Upper lobe of right lung (tissue), 1 donor: ENCODE measurements around the gene ANXA4. TPM values are rescaled to one million over a fixed set of nuclear protein-coding genes. Genes with fewer than 3 reads are reported as not detected.
"Not testable (repeated sequence)": the region's sequence is repeated elsewhere in the genome, so short reads cannot be mapped to it uniquely, and the experiment has no call there.

Experiments
- ATAC-seq: fragments of 200-7000 bp; cut with Tn5 transposase; one replicate; pipeline ENCODE4 v1.9.1; 2020; ENCODE audit warnings: mild to moderate bottlenecking, moderate library complexity
- DNase-seq: peaks from one replicate; pipeline ENCODE4 v3.0.0-alpha.2; 2020
- H3K27ac ChIP-seq: fragments of 200-600 bp; one replicate; pipeline ENCODE4 v1.8.0; 2022
- H3K27me3 ChIP-seq: fragments of 200-600 bp; one replicate; pipeline ENCODE4 v1.8.0; 2022; ENCODE audit warnings: mild to moderate bottlenecking
- H3K36me3 ChIP-seq: fragments of 200-600 bp; one replicate; pipeline ENCODE4 v1.8.0; 2022
- H3K4me1 ChIP-seq: fragments of 200-600 bp; one replicate; pipeline ENCODE4 v1.8.0; 2022
- H3K4me3 ChIP-seq: fragments of 200-600 bp; one replicate; pipeline ENCODE4 v1.8.0; 2022; ENCODE audit warnings: mild to moderate bottlenecking
- H3K9me3 ChIP-seq: fragments of 200-600 bp; one replicate; pipeline ENCODE4 v1.8.0; 2022
- intact Hi-C: fragments of 100-400 bp; cut with DNase I; formaldehyde crosslinking; loops from one replicate; pipeline ENCODE4 v1.11.0; 2022
- total RNA-seq: library from RNA; stranded (reverse); fragmentation: NEBNext Ultra II Directional; extraction: Animal tissue kit (Norgen Biotek cat#: 25700); gene quantifications from one replicate; pipeline ENCODE4 v1.2.1, GENCODE V29; 2021
- TF ChIP-seq, protein P1 (sequence below): fragments of 200-600 bp; IDR thresholded peaks from one replicate; pipeline ENCODE4 v1.8.0; 2022; ENCODE audit warnings: antibody characterized with exemption
- donor health status: DM: no; HTN: yes; CAD: no; lungs with severe emphysema.

ANXA4 gene
- total RNA-seq, 1 donor from 2014 or later, result 181 TPM

DNA sequence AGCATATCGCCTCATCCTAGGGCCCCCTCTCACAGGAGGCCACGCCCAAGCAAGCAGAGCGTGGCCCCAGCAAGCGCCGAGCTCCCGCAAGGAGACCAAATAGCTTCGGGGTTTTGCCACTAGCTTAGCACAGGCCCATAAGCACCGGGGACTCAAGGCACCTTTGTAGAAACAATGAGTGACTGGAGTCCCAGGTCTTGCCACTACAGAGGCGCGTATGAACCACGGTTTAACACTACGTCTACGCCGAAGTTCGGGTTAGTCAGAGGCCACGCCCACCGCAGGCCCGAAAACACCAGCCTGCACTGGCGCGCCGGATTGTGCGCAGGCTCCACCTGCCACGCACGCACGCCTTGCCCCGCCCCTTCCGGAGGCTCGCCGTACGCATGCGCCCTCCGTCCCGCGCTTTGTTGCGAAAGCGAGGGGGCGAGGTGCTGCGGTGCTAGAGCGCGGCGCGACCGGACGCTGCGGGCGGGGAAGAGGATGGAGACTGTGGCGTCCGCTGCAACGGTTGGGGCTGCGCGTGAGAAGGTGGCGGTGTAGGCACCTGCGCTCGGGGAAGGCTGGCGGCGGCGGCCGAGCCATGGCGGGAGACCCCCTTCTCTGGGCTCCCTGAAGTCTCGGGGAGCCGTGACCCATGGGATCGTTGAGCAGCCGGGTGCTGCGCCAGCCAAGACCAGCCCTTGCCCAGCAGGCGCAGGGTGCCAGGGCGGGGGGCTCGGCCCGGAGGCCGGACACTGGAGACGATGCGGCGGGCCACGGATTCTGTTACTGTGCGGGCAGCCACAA is 87.5 kb downstream of the ANXA4 start, which contains the start of gene GMCL1:
GMCL1 (plus strand) TSS at position 405 of the 789 bp plus-strand sequence; CDS start at position 638, 233 bp downstream.
- Histone ChIP-seq H3K4me1 (peaks cover 22% of the 10 kb centered on the region), H3K9me3 (no peaks in the 10 kb centered on the region), H3K4me3 (peak within 1 kb of the TSS; percentile 99), H3K27me3 (no peaks in the 10 kb centered on the region), H3K36me3 (peaks cover 5% of the 10 kb centered on the region), H3K27ac (peak within 1 kb of the TSS; percentile 87)
- DNase-seq, result peak; percentile 99
- ATAC-seq, result peak; percentile 99
- intact Hi-C loops, result no loop called here
- TF ChIP-seq, protein P1, sequence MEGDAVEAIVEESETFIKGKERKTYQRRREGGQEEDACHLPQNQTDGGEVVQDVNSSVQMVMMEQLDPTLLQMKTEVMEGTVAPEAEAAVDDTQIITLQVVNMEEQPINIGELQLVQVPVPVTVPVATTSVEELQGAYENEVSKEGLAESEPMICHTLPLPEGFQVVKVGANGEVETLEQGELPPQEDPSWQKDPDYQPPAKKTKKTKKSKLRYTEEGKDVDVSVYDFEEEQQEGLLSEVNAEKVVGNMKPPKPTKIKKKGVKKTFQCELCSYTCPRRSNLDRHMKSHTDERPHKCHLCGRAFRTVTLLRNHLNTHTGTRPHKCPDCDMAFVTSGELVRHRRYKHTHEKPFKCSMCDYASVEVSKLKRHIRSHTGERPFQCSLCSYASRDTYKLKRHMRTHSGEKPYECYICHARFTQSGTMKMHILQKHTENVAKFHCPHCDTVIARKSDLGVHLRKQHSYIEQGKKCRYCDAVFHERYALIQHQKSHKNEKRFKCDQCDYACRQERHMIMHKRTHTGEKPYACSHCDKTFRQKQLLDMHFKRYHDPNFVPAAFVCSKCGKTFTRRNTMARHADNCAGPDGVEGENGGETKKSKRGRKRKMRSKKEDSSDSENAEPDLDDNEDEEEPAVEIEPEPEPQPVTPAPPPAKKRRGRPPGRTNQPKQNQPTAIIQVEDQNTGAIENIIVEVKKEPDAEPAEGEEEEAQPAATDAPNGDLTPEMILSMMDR, result no peak

- intact Hi-C loops, result no loop called here
- peaks cover 22% of the 10 kb centered on the region for H3K4me1 ChIP-seq
- DNase-seq (peak; percentile 77), ATAC-seq (peak; percentile 45)
- peak overlapping the region; percentile 87 for H3K27ac ChIP-seq
- TF ChIP-seq, protein P1, result no peak
- peak overlapping the region; percentile 99 for H3K4me3 ChIP-seq
- H3K36me3 ChIP-seq, result no peaks in the 10 kb centered on the region
- H3K27me3 ChIP-seq, result no peaks in the 10 kb centered on the region
- no peaks in the 10 kb centered on the region for H3K9me3 ChIP-seq
These were observed 88.3 kb downstream of the ANXA4 start for GRCh38 chr2:69830045-69830905.

- intact Hi-C loops, H3K9me3 ChIP-seq, DNase-seq, H3K36me3 ChIP-seq, H3K27me3 ChIP-seq, ATAC-seq, H3K27ac ChIP-seq: not testable (repeated sequence)
- H3K4me3 ChIP-seq, result peak overlapping the region; percentile 99
- peaks cover 22% of the 10 kb centered on the region for H3K4me1 ChIP-seq
These were observed 88.9 kb downstream of the ANXA4 start for GRCh38 chr2:69830906-69831241.

GRCh38 chr2:69831354-69831905 is 89.5 kb downstream of the ANXA4 start:
- no peaks in the 10 kb centered on the region for H3K27me3 ChIP-seq
- ATAC-seq, result no peak
- peaks cover 22% of the 10 kb centered on the region for H3K4me1 ChIP-seq
- no peak overlapping the region for H3K4me3 ChIP-seq
- no peaks in the 10 kb centered on the region for H3K36me3 ChIP-seq
- DNase-seq, result no peak
- intact Hi-C loops, result no loop called here
- H3K9me3 ChIP-seq, result no peaks in the 10 kb centered on the region
- H3K27ac ChIP-seq, result no peak overlapping the region
- TF ChIP-seq, protein P1, result no peak

GRCh38 chr2:69833752-69834151 is 91.8 kb downstream of the ANXA4 start:
- DNase-seq (no peak), ATAC-seq (no peak)
- TF ChIP-seq, protein P1, result no peak
- no peak overlapping the region for H3K27ac ChIP-seq
- H3K9me3 ChIP-seq, result no peaks in the 10 kb centered on the region
- H3K4me3 ChIP-seq, result no peak overlapping the region
- intact Hi-C loops, result no loop called here
- H3K4me1 ChIP-seq, result peaks cover 18% of the 10 kb centered on the region
- no peaks in the 10 kb centered on the region for H3K36me3 ChIP-seq
- no peaks in the 10 kb centered on the region for H3K27me3 ChIP-seq

DNA sequence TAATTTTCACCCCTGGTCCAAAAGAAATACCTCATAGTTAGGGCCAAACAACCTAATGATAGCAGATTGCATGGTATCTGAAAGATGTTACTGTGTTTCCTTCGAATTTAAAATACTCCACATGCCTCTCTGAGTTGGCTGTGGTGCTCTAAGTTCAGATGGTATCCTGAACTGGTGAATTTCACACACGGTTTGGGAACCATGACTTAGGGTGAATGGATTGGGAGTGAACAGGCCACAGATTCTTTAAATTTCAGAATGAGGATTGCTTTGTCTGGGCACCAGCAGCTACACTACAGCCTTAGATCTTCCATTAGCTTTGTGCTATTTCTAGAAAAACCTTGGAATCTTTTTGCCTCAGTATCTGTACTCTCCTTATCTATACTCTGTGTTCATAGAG is 93.7 kb downstream of the ANXA4 start:
- peaks cover 15% of the 10 kb centered on the region for H3K4me1 ChIP-seq
- TF ChIP-seq, protein P1, result no peak
- DNase-seq (no peak), ATAC-seq (no peak)
- H3K4me3 ChIP-seq, result no peak overlapping the region
- intact Hi-C loops, result no loop called here
- no peak overlapping the region for H3K27ac ChIP-seq
- H3K27me3 ChIP-seq, result no peaks in the 10 kb centered on the region
- H3K9me3 ChIP-seq, result no peaks in the 10 kb centered on the region
- no peaks in the 10 kb centered on the region for H3K36me3 ChIP-seq
